ENCODE results near the gene FAM20B.

DNA sequence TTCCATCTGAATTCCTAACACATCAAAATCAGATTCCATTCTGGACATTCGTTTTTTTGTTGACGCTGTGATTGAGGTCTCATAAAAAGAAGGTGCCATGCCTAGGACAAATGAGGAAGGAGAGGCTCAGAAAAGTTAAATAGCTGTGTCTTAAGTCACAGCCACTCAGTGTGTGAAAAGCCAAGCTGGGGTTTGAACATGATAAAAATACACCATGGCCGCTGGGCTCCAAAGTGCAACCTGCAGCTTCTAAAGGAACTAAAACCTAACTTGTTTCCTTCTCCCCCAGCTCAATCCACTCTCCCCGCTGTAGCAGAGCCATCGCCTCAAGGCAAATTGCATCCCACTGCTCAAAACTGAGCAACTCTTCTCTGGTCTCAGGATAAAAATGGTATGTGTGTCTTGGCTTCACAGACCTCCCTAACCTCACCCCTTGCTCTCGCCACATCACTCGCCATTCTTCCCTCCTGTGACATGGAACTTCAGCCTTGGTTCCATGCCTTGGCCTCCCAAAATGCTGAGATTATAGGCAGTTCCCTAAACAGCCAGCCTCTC, 22.1 kb upstream of the FAM20B start:
- TF ChIP-seq, protein P1, sequence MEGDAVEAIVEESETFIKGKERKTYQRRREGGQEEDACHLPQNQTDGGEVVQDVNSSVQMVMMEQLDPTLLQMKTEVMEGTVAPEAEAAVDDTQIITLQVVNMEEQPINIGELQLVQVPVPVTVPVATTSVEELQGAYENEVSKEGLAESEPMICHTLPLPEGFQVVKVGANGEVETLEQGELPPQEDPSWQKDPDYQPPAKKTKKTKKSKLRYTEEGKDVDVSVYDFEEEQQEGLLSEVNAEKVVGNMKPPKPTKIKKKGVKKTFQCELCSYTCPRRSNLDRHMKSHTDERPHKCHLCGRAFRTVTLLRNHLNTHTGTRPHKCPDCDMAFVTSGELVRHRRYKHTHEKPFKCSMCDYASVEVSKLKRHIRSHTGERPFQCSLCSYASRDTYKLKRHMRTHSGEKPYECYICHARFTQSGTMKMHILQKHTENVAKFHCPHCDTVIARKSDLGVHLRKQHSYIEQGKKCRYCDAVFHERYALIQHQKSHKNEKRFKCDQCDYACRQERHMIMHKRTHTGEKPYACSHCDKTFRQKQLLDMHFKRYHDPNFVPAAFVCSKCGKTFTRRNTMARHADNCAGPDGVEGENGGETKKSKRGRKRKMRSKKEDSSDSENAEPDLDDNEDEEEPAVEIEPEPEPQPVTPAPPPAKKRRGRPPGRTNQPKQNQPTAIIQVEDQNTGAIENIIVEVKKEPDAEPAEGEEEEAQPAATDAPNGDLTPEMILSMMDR (IDR thresholded peaks at IDR 0.05; ENCODE audit: low read length), result no peak
- no peak for TF ChIP-seq EZH2 (IDR thresholded peaks at IDR 0.05; ENCODE audit: borderline replicate concordance, low read length)

All from OCI-LY1 (cell line).